Suprapubic skin (tissue), 4 donors: ENCODE measurements around the gene ANKRD11. TPM values are rescaled to one million over a fixed set of nuclear protein-coding genes. Genes with fewer than 3 reads are reported as not detected.
"Not testable (repeated sequence)": the region's sequence is repeated elsewhere in the genome, so short reads cannot be mapped to it uniquely, and the experiment has no call there.

Experiments used
- DNase-seq, 2 donors: peaks; one replicate each; pipeline ENCODE4 v3.0.0-alpha.2; 2019; ENCODE audit warnings: low spot score in 2 of 2
- H3K27ac ChIP-seq: fragments of 200-600 bp; sonication (generic); one replicate; pipeline ENCODE4 v1.5.1; 2019
- H3K27me3 ChIP-seq: fragments of 200-600 bp; sonication (generic); one replicate; pipeline ENCODE4 v1.5.1; 2019
- H3K36me3 ChIP-seq: fragments of 200-600 bp; sonication (generic); one replicate; pipeline ENCODE4 v1.5.1; 2019
- H3K4me1 ChIP-seq: fragments of 200-600 bp; sonication (generic); one replicate; pipeline ENCODE4 v1.5.1; 2019
- H3K4me3 ChIP-seq: fragments of 200-600 bp; sonication (generic); one replicate; pipeline ENCODE4 v1.5.1; 2019; ENCODE audit warnings: mild to moderate bottlenecking
- H3K9me3 ChIP-seq: fragments of 200-600 bp; sonication (generic); one replicate; pipeline ENCODE4 v1.5.1; 2019
- EP300 ChIP-seq: sonication (generic); formaldehyde crosslinking; IDR thresholded peaks from one replicate; pipeline ENCODE4 v1.6.1; 2017; ENCODE audit warnings: antibody characterized with exemption
- POLR2A ChIP-seq, 2 donors: fragments of 450-650 bp; IDR thresholded peaks; one replicate each; pipeline ENCODE4 v1.6.1; 2017; ENCODE audit warnings: antibody characterized with exemption in 2 of 2, mild to moderate bottlenecking in 2 of 2, moderate library complexity in 2 of 2
- POLR2AphosphoS5 ChIP-seq, 3 donors: sonication (generic); formaldehyde crosslinking; IDR thresholded peaks; one replicate each; pipeline ENCODE4 v1.6.1; 2017; ENCODE audit warnings: antibody characterized with exemption in 3 of 3
- WGBS: methylation state at CpG from one replicate; pipeline ENCODE4 v1.1.5; 2018; 5-methylcytosine and 5-hydroxymethylcytosine counted together
- total RNA-seq, 4 donors: library from RNA; depleted of rRNA; stranded (reverse); fragments of >200 nt; gene quantifications; one replicate each; pipeline ENCODE4 v1.1.0, GENCODE V29; 2016
- TF ChIP-seq, protein P1 (sequence below), 2 donors: fragments of 200-600 bp in 1 of 2; fragments of 450-650 bp in 1 of 2; sonication (generic) in 1 of 2; IDR thresholded peaks; one replicate each; pipeline ENCODE4 v1.5.1; 2016 to 2019; ENCODE audit warnings: antibody characterized with exemption in 2 of 2, mild to moderate bottlenecking in 1 of 2, moderate library complexity in 1 of 2

The ANKRD11 gene
- total RNA-seq, 4 donors from 2014 or later: 85.4 to 212 (median 127) TPM

DNA sequence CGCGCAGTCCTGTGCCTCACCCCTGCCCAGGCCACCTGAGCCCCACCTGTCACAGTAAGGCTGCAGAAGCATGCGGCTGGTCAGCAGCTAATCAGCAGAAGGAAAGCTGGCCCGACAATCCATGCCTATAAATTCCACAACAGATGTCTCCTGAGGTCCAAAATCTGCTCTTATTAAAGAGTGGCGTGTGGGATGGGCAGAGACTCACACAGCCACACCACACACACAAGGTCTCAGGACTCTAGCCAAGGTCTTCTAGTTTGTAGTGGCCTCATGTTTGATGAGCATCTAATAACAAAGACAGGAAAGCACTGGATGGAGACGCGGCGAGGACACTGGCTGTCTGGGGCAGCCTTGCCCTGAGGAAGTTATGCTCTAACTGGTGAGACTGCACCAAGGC, 55.9 kb downstream of the ANKRD11 start:
- H3K27me3 ChIP-seq: no peaks in the 10 kb centered on the region
- H3K9me3 ChIP-seq: no peaks in the 10 kb centered on the region
- 85% methylated on average over 8 of the region's 8 CpGs for WGBS
- TF ChIP-seq POLR2A (IDR thresholded peaks at IDR 0.05): no peak
- TF ChIP-seq EP300: no peak
- TF ChIP-seq, protein P1, sequence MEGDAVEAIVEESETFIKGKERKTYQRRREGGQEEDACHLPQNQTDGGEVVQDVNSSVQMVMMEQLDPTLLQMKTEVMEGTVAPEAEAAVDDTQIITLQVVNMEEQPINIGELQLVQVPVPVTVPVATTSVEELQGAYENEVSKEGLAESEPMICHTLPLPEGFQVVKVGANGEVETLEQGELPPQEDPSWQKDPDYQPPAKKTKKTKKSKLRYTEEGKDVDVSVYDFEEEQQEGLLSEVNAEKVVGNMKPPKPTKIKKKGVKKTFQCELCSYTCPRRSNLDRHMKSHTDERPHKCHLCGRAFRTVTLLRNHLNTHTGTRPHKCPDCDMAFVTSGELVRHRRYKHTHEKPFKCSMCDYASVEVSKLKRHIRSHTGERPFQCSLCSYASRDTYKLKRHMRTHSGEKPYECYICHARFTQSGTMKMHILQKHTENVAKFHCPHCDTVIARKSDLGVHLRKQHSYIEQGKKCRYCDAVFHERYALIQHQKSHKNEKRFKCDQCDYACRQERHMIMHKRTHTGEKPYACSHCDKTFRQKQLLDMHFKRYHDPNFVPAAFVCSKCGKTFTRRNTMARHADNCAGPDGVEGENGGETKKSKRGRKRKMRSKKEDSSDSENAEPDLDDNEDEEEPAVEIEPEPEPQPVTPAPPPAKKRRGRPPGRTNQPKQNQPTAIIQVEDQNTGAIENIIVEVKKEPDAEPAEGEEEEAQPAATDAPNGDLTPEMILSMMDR (IDR thresholded peaks at IDR 0.05): no peak
- TF ChIP-seq POLR2AphosphoS5 (IDR thresholded peaks at IDR 0.05): no peak
- DNase-seq: no peak
- no peaks in the 10 kb centered on the region for H3K36me3 ChIP-seq
- H3K4me1 ChIP-seq: peaks cover 67% of the 10 kb centered on the region
- no peak overlapping the region for H3K4me3 ChIP-seq
- no peak overlapping the region for H3K27ac ChIP-seq

DNA sequence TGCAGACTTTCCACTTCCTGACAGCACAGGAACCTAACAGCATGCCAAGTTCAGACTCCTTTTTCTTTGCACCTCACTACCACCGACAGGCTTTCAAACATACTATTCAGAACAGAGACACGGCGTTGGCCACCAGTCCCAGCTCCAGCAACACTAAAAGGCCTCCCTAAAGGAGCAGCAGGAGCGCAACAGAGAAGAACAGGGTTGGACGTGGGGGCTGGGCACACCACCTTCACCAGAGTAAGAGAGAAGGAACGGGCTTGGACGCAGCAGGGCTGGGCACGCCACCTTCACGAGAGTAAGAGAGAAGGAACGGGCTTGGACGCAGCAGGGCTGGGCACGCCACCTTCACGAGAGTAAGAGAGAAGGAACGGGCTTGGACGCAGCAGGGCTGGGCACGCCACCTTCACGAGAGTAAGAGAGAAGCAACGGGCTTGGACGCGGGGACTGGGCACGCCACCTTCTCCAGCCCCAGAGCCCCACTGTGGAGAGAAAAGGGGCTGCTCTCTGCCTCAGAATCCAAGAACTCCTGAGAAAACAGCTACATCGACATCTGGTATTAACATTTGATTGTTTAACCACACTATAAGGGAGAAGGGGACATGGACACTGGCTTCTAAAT, 56.9 kb downstream of the ANKRD11 start:
- H3K4me3 ChIP-seq, H3K27me3 ChIP-seq, H3K9me3 ChIP-seq, DNase-seq, H3K27ac ChIP-seq, H3K36me3 ChIP-seq: not testable (repeated sequence)
- 81% methylated on average over 20 of the region's 22 CpGs for WGBS
- H3K4me1 ChIP-seq: peaks cover 59% of the 10 kb centered on the region

DNA sequence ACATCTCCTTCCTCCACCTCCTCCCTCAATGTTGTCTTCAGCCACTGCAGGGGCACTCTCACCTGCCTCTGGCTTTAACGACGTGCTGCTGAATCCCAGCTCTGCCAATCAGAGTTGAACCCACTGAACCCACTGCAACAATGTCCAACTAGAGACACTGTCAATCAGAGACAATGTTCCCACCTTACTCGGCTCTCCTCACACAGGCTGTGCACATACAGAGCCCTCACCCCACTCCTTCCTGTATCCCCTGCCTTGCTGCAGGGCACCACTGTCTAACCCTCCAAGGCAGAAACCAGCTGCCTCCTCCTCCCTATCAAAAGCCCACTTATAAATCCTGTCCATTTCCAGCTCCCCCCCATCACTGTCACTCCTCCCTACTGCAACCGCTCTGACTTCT, 58.7 kb downstream of the ANKRD11 start:
- peaks cover 52% of the 10 kb centered on the region for H3K4me1 ChIP-seq
- TF ChIP-seq EP300 (no peak), POLR2A (IDR thresholded peaks at IDR 0.05) (no peak), POLR2AphosphoS5 (IDR thresholded peaks at IDR 0.05) (no peak)
- TF ChIP-seq, protein P1 (IDR thresholded peaks at IDR 0.05): no peak
- H3K4me3 ChIP-seq: no peak overlapping the region
- no peaks in the 10 kb centered on the region for H3K36me3 ChIP-seq
- no peaks in the 10 kb centered on the region for H3K9me3 ChIP-seq
- WGBS: 68% methylated on average over 4 of the region's 4 CpGs
- H3K27me3 ChIP-seq: no peaks in the 10 kb centered on the region
- no peak for DNase-seq
- H3K27ac ChIP-seq: no peak overlapping the region

DNA sequence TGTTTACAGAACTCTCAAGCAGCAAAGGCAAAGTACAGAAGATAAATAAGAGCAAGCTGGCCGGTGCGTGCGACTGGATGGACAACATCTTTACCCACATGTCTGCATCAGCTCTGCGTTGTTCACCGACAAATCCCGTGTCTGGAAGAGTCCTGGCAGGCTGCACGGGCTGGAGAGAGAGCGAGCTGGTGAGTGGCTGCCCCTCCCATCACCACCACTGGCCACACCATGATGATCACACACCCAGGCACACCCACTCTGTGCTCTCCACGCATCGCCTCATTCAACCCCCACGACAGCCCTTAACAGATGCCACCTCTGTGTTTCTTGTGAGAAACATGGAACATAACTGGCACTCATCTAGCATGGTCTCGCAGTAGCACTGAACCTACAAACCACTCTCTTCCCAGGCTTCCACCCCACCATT, 59.2 kb downstream of the ANKRD11 start:
- peaks cover 49% of the 10 kb centered on the region for H3K4me1 ChIP-seq
- no peak overlapping the region for H3K4me3 ChIP-seq

DNA sequence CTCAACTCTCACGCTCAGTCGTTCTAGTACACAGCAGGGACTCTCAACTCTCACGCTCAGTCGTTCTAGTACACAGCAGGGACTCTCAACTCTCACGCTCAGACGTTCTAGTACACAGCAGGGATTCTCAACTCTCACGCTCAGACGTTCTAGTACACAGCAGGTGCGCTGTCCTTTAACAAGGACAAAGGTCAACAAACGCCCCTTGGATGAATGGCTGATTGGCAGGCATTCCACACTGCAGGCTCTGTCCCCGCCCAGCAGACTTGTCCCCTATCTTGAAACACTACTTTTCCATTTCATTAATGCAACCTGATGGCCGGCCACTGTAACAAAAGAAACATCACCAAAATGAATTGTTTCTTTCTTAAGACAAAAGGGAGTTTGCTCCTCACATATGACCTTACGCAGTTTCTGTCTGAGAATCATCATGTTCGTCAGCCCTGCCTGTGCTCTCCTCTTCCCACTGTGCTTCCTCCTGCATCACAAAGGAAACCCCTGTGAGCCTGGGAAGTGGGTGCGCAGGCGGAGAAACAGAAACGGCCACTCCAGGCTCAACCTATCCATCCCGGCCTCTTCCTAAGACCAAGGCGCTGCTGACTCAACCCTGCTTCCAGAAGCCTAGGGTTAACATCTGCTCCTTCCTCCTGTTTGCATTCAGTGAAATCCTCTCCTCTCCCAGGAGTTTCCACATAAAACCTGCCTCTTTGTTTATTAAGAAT, 59.8 kb downstream of the ANKRD11 start:
- no peak for DNase-seq
- Histone ChIP-seq H3K36me3 (no peaks in the 10 kb centered on the region), H3K9me3 (no peaks in the 10 kb centered on the region), H3K4me3 (no peak overlapping the region), H3K4me1 (peaks cover 43% of the 10 kb centered on the region), H3K27me3 (no peaks in the 10 kb centered on the region), H3K27ac (no peak overlapping the region)
- TF ChIP-seq EP300 (no peak), POLR2A (IDR thresholded peaks at IDR 0.05) (no peak), POLR2AphosphoS5 (IDR thresholded peaks at IDR 0.05) (no peak)
- TF ChIP-seq, protein P1 (IDR thresholded peaks at IDR 0.05): no peak
- WGBS: 86% methylated on average over 19 of the region's 19 CpGs

More for the DNA sequence above, 59.2 kb downstream of the ANKRD11 start:
- no peak for TF ChIP-seq POLR2AphosphoS5 (IDR thresholded peaks at IDR 0.05)
- no peak for TF ChIP-seq POLR2A (IDR thresholded peaks at IDR 0.05)
- TF ChIP-seq, protein P1 (IDR thresholded peaks at IDR 0.05): no peak
- TF ChIP-seq EP300: no peak
- Histone ChIP-seq H3K36me3 (no peaks in the 10 kb centered on the region), H3K27ac (no peak overlapping the region), H3K27me3 (no peaks in the 10 kb centered on the region), H3K9me3 (no peaks in the 10 kb centered on the region)
- 55% methylated on average over 12 of the region's 12 CpGs for WGBS
- no peak for DNase-seq

DNA sequence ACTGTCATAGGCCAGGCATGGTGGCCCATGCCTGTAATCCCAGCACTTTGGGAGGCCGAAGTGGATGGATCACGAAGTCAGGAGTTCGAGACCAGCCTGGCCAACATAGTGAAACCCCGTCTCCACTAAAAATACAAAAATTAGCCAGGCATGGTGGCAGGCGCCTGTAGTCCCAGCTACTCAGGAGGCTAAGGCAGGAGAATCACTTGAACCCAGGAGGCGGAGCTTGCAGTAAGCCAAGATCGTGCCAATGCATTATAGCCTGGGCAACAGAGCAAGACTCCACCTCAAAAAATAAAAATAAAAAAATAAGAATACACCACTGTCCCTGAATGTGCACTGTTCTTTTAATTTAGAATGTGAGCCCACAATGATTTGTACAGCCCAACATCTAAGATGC, 61.8 kb downstream of the ANKRD11 start:
- not testable (repeated sequence) for DNase-seq
- 95% methylated on average over 7 of the region's 7 CpGs for WGBS
- H3K4me1 ChIP-seq: peaks cover 35% of the 10 kb centered on the region

More for the DNA sequence above, 61.8 kb downstream of the ANKRD11 start:
- H3K36me3 ChIP-seq, H3K9me3 ChIP-seq, H3K27ac ChIP-seq, H3K27me3 ChIP-seq, H3K4me3 ChIP-seq: not testable (repeated sequence)
